H9 (cell line): Measurements from ENCODE around the gene YEATS4. TPM values are rescaled to one million over a fixed set of nuclear protein-coding genes. Genes with fewer than 3 reads are reported as not detected.

Source experiments
- DNase-seq: peaks from one replicate; pipeline ENCODE4 v3.0.0-alpha.2; 2017
- H2AFZ ChIP-seq: one replicate; pipeline ENCODE4 v1.6.1; 2013; ENCODE audit warnings: mild to moderate bottlenecking, low read length, control low read depth, moderate library complexity
- H2AK5ac ChIP-seq: 2 replicates; pipeline ENCODE4 v1.6.1; 2013; ENCODE audit warnings: low read length, control low read depth, mixed read lengths; ENCODE audit not compliant: insufficient read length
- H2BK120ac ChIP-seq: one replicate; pipeline ENCODE4 v1.6.1; 2013; ENCODE audit warnings: low read depth, mild to moderate bottlenecking, low read length, control low read depth, inconsistent platforms; ENCODE audit not compliant: poor library complexity, severe bottlenecking
- H2BK12ac ChIP-seq: 2 replicates; pipeline ENCODE4 v1.6.1; 2013; ENCODE audit warnings: low read length, control low read depth, mixed read lengths, low read depth; ENCODE audit not compliant: insufficient read length
- H2BK15ac ChIP-seq: 2 replicates; pipeline ENCODE4 v1.6.1; 2013; ENCODE audit warnings: low read depth, low read length, control low read depth
- H2BK20ac ChIP-seq: one replicate; pipeline ENCODE4 v1.6.1; 2013; ENCODE audit warnings: low read depth, mild to moderate bottlenecking, low read length, control low read depth, inconsistent platforms; ENCODE audit not compliant: poor library complexity, severe bottlenecking
- H2BK5ac ChIP-seq: 2 replicates; pipeline ENCODE4 v1.6.1; 2013; ENCODE audit warnings: low read length, control low read depth, mixed read lengths; ENCODE audit not compliant: insufficient read length
- H3K14ac ChIP-seq: 2 replicates; pipeline ENCODE4 v1.6.1; 2013; ENCODE audit warnings: low read length, control low read depth; ENCODE audit not compliant: insufficient read depth
- H3K18ac ChIP-seq: 2 replicates; pipeline ENCODE4 v1.6.1; 2013; ENCODE audit warnings: low read depth, mild to moderate bottlenecking, mixed read lengths, low read length, control low read depth; ENCODE audit not compliant: insufficient read length
- H3K23ac ChIP-seq: 2 replicates; pipeline ENCODE4 v1.6.1; 2013; ENCODE audit warnings: low read length, control low read depth, mixed read lengths, low read depth; ENCODE audit not compliant: insufficient read length
- H3K23me2 ChIP-seq: 2 replicates; pipeline ENCODE4 v1.6.1; 2013; ENCODE audit warnings: low read depth, mild to moderate bottlenecking, mixed read lengths, low read length, control low read depth; ENCODE audit not compliant: insufficient read length, poor library complexity, severe bottlenecking
- H3K27ac ChIP-seq: 2 replicates; pipeline ENCODE4 v1.5.1; 2013; ENCODE audit warnings: low read length, control low read depth, mixed read lengths, low read depth; ENCODE audit not compliant: insufficient read length
- H3K27me3 ChIP-seq: 2 replicates; pipeline ENCODE4 v1.6.1; 2013; ENCODE audit warnings: low read length, control low read depth, inconsistent platforms; ENCODE audit not compliant: insufficient read depth
- H3K4ac ChIP-seq: 2 replicates; pipeline ENCODE4 v1.6.1; 2013; ENCODE audit warnings: low read depth, mild to moderate bottlenecking, control low read depth, inconsistent platforms, low read length, moderate library complexity
- H3K4me1 ChIP-seq: 2 replicates; pipeline ENCODE4 v1.6.1; 2013; ENCODE audit warnings: low read length, control low read depth, inconsistent platforms; ENCODE audit not compliant: insufficient read depth
- H3K4me2 ChIP-seq: 2 replicates; pipeline ENCODE4 v1.6.1; 2013; ENCODE audit warnings: low read length, control low read depth, mixed read lengths; ENCODE audit not compliant: insufficient read length, insufficient read depth
- H3K56ac ChIP-seq: 2 replicates; pipeline ENCODE4 v1.6.1; 2013; ENCODE audit warnings: low read depth, mild to moderate bottlenecking, mixed read lengths, low read length, control low read depth; ENCODE audit not compliant: insufficient read length
- H3K79me1 ChIP-seq: 2 replicates; pipeline ENCODE4 v1.6.1; 2013; ENCODE audit warnings: low read depth, mild to moderate bottlenecking, moderate library complexity, low read length, control low read depth, inconsistent platforms; ENCODE audit not compliant: insufficient read depth, poor library complexity, severe bottlenecking
- H3K79me2 ChIP-seq: 2 replicates; pipeline ENCODE4 v1.6.1; 2013; ENCODE audit warnings: low read length, control low read depth, inconsistent platforms; ENCODE audit not compliant: insufficient read depth
- H3K9ac ChIP-seq: 2 replicates; pipeline ENCODE4 v1.6.1; 2013; ENCODE audit warnings: low read length, control low read depth, mixed read lengths; ENCODE audit not compliant: insufficient read length; ENCODE audit errors: extremely low read depth
- H3K9me3 ChIP-seq: one replicate; pipeline ENCODE4 v1.6.1; 2013; ENCODE audit warnings: low read depth, low read length, inconsistent platforms; ENCODE audit not compliant: control insufficient read depth
- H3T11ph ChIP-seq: one replicate; pipeline ENCODE4 v1.6.1; 2013; ENCODE audit warnings: mild to moderate bottlenecking, low read length, control low read depth, inconsistent platforms
- H4K20me1 ChIP-seq: one replicate; pipeline ENCODE4 v1.6.1; 2013; ENCODE audit not compliant: control insufficient read depth, insufficient read length, insufficient read depth
- H4K5ac ChIP-seq: 2 replicates; pipeline ENCODE4 v1.6.1; 2013; ENCODE audit warnings: low read depth, mild to moderate bottlenecking, mixed read lengths, low read length, control low read depth; ENCODE audit not compliant: insufficient read length
- H4K8ac ChIP-seq: replicated peaks from 2 replicates; pipeline ENCODE4 v1.6.1; 2013; ENCODE audit warnings: low read length, control low read depth, mixed read lengths, low read depth; ENCODE audit not compliant: insufficient read length
- H4K91ac ChIP-seq: 2 replicates; pipeline ENCODE4 v1.6.1; 2013; ENCODE audit warnings: low read depth, mild to moderate bottlenecking, moderate library complexity, mixed read lengths, low read length, control low read depth; ENCODE audit not compliant: insufficient read length
- H3K27ac Mint-ChIP-seq, 3 experiments: 2 replicates in 2 of 3; 3 replicates in 1 of 3; pipeline ENCODE4 v1.8.0; 2020 to 2021; ENCODE audit warnings: mixed read lengths in 3 of 3, mild to moderate bottlenecking in 1 of 3, moderate library complexity in 1 of 3
- H3K27me3 Mint-ChIP-seq: 2 replicates; pipeline ENCODE4 v1.8.0; 2021; ENCODE audit warnings: low read depth, mild to moderate bottlenecking, moderate library complexity, mixed read lengths
- H3K36me3 Mint-ChIP-seq, 3 experiments: 2 replicates in 2 of 3; 3 replicates in 1 of 3; pipeline ENCODE4 v1.8.0; 2020 to 2021; ENCODE audit warnings: low read depth in 3 of 3, mixed read lengths in 3 of 3; ENCODE audit not compliant: insufficient read depth in 1 of 3
- H3K4me1 Mint-ChIP-seq, 2 experiments: 2 replicates each; pipeline ENCODE4 v1.8.0; 2020; ENCODE audit warnings: mixed read lengths in 2 of 2
- H3K4me3 Mint-ChIP-seq, 2 experiments: 2 replicates in 1 of 2; 3 replicates in 1 of 2; pipeline ENCODE4 v1.8.0; 2020 to 2021; ENCODE audit warnings: mild to moderate bottlenecking in 2 of 2, mixed read lengths in 2 of 2, moderate library complexity in 1 of 2
- H3K9me3 Mint-ChIP-seq, 2 experiments: 2 replicates in 1 of 2; 3 replicates in 1 of 2; pipeline ENCODE4 v1.8.0; 2020; ENCODE audit warnings: mild to moderate bottlenecking in 2 of 2, mixed read lengths in 2 of 2, moderate library complexity in 1 of 2
- CTCF ChIP-seq: fragments of 200-600 bp; sonication (generic); conservative IDR thresholded peaks from 3 replicates; pipeline ENCODE4 v1.8.0; 2021; ENCODE audit warnings: antibody characterized with exemption, mild to moderate bottlenecking
- WGBS: extraction: QIAGEN DNeasy Blood & Tissue Kit; methylation state at CpG from one replicate; pipeline ENCODE4 v1.1.7; 2013; ENCODE audit warnings: missing lambda C conversion rate, low lambda C conversion rate, mixed read lengths; ENCODE audit not compliant: insufficient read length; ENCODE audit errors: extremely low coverage; 5-methylcytosine and 5-hydroxymethylcytosine counted together
- total RNA-seq: library from RNA; stranded (reverse); gene quantifications from 2 replicates; pipeline ENCODE4 v1.2.1, GENCODE V29; 2021

The YEATS4 gene
- total RNA-seq, 1 experiment from 2014 or later = 35.6 TPM

GRCh38 chr12:69430942-69431590 is 71.5 kb downstream of the YEATS4 start:
- H3K27me3 Mint-ChIP-seq = no peaks in the 10 kb centered on the region
- Histone ChIP-seq H4K8ac (no peak overlapping the region), H4K20me1 (peaks cover 2% of the 10 kb centered on the region), H3K79me1 (no peaks in the 10 kb centered on the region), H4K91ac (no peak overlapping the region), H2BK20ac (no peak overlapping the region), H3K23ac (no peak overlapping the region), H3K56ac (no peak overlapping the region), H2BK12ac (no peak overlapping the region), H3K79me2 (no peaks in the 10 kb centered on the region), H3K27me3 (no peaks in the 10 kb centered on the region), H2AK5ac (no peak overlapping the region), H3K27ac (no peak overlapping the region), H3T11ph (no peak overlapping the region), H4K5ac (no peak overlapping the region), H2BK5ac (no peak overlapping the region), H3K9me3 (no peaks in the 10 kb centered on the region), H2BK120ac (no peak overlapping the region), H3K23me2 (no peaks in the 10 kb centered on the region), H3K4me2 (no peak overlapping the region), H3K9ac (no peak overlapping the region), H3K4me1 (no peaks in the 10 kb centered on the region), H3K4ac (no peak overlapping the region), H3K18ac (no peak overlapping the region), H2BK15ac (no peak overlapping the region), H3K14ac (no peak overlapping the region), H2AFZ (no peak overlapping the region)
- H3K4me3 Mint-ChIP-seq = no peak overlapping the region
- DNase-seq = no peak
- no peak for TF ChIP-seq CTCF
- no peaks in the 10 kb centered on the region; a peak in 1 of 5 replicates for H3K9me3 Mint-ChIP-seq
- no CpG with 5 or more reads among the region's 8 CpGs for WGBS
- peaks cover 0 to 7% of the 10 kb centered on the region in 2 experiments; a peak in 2 of 4 replicates for H3K4me1 Mint-ChIP-seq
- no peaks in the 10 kb centered on the region; a peak in 1 of 7 replicates for H3K36me3 Mint-ChIP-seq
- H3K27ac Mint-ChIP-seq = no peak overlapping the region
